SK-N-SH treated with all-trans-retinoic acid at 6 μM for 48 hours (cell line): ENCODE data around the gene DPP6.

Experiments used
- ATAC-seq: fragments of 200-7000 bp; cut with Tn5 transposase; 3 replicates; pipeline ENCODE4 v1.9.1; 2020; ENCODE audit warnings: mild to moderate bottlenecking, moderate library complexity
- ARNTL ChIP-seq: fragments of 450-650 bp; formaldehyde crosslinking; IDR thresholded peaks from 2 replicates; pipeline ENCODE4 v1.5.0; 2020; ENCODE audit warnings: low read depth, mild to moderate bottlenecking, moderate library complexity, borderline replicate concordance
- BACH2 ChIP-seq: fragments of 250-450 bp; sonication (Bioruptor Pico); IDR thresholded peaks from 2 replicates; pipeline ENCODE4 v1.9.0; 2021; ENCODE audit warnings: mild to moderate bottlenecking, borderline replicate concordance
- CREB5 ChIP-seq: fragments of 250-450 bp; sonication (Bioruptor Pico); IDR thresholded peaks from 2 replicates; pipeline ENCODE4 v1.5.1; 2020; ENCODE audit warnings: low read depth, mild to moderate bottlenecking, moderate library complexity
- CSDC2 ChIP-seq: fragments of 250-450 bp; sonication (Bioruptor Pico); IDR thresholded peaks from 2 replicates; pipeline ENCODE4 v1.5.0; 2020; ENCODE audit warnings: mild to moderate bottlenecking, moderate library complexity
- ESRRG ChIP-seq: fragments of 250-450 bp; sonication (Bioruptor Pico); IDR thresholded peaks from 2 replicates; pipeline ENCODE4 v1.6.1; 2021; ENCODE audit warnings: mild to moderate bottlenecking
- GLIS3 ChIP-seq: fragments of 250-450 bp; sonication (Bioruptor Pico); IDR thresholded peaks from 2 replicates; pipeline ENCODE4 v1.5.0; 2020; ENCODE audit warnings: mild to moderate bottlenecking, moderate library complexity
- ISL1 ChIP-seq: fragments of 250-450 bp; sonication (Bioruptor Pico); IDR thresholded peaks from 2 replicates; pipeline ENCODE4 v2.1.2; 2022; ENCODE audit warnings: mild to moderate bottlenecking, moderate library complexity
- OSR1 ChIP-seq: fragments of 250-450 bp; sonication (Bioruptor Pico); IDR thresholded peaks from 2 replicates; pipeline ENCODE4 v1.8.0; 2022; ENCODE audit warnings: moderate library complexity, mild to moderate bottlenecking, inconsistent platforms
- POU6F1 ChIP-seq: fragments of 250-450 bp; sonication (Bioruptor Pico); IDR thresholded peaks from 2 replicates; pipeline ENCODE4 v1.8.0; 2021; ENCODE audit warnings: low read depth, mild to moderate bottlenecking, moderate library complexity, borderline replicate concordance
- PPARA ChIP-seq: fragments of 250-450 bp; sonication (Bioruptor Pico); IDR thresholded peaks from 2 replicates; pipeline ENCODE4 v1.5.0; 2020; ENCODE audit warnings: mild to moderate bottlenecking, borderline replicate concordance
- RARB ChIP-seq: fragments of 250-450 bp; sonication (Bioruptor Pico); IDR thresholded peaks from 2 replicates; pipeline ENCODE4 v1.8.0; 2021; ENCODE audit warnings: mild to moderate bottlenecking, moderate library complexity
- SNAI2 ChIP-seq: fragments of 250-450 bp; sonication (Bioruptor Pico); IDR thresholded peaks from 2 replicates; pipeline ENCODE4 v1.5.0; 2020; ENCODE audit warnings: mild to moderate bottlenecking, moderate library complexity
- TCF4 ChIP-seq: fragments of 250-450 bp; sonication (Bioruptor Pico); IDR thresholded peaks from 2 replicates; pipeline ENCODE4 v1.8.0; 2021; ENCODE audit warnings: mild to moderate bottlenecking, moderate library complexity, borderline replicate concordance
- TSHZ2 ChIP-seq: fragments of 250-450 bp; sonication (Bioruptor Pico); IDR thresholded peaks from 2 replicates; pipeline ENCODE4 v1.5.0; 2020; ENCODE audit warnings: mild to moderate bottlenecking, moderate library complexity
- ZC3H10 ChIP-seq: fragments of 250-450 bp; sonication (Bioruptor Pico); IDR thresholded peaks from 2 replicates; pipeline ENCODE4 v1.5.1; 2021; ENCODE audit warnings: mild to moderate bottlenecking, moderate library complexity
- ZFP3 ChIP-seq: fragments of 250-450 bp; sonication (Bioruptor Pico); IDR thresholded peaks from 2 replicates; pipeline ENCODE4 v1.5.0; 2020; ENCODE audit warnings: mild to moderate bottlenecking, moderate library complexity
- ZNF565 ChIP-seq: fragments of 450-650 bp; formaldehyde crosslinking; conservative IDR thresholded peaks from 2 replicates; pipeline ENCODE4 v1.5.0; 2020; ENCODE audit warnings: low read depth, mild to moderate bottlenecking, moderate library complexity
- TF ChIP-seq, protein P1 (sequence below): fragments of 250-450 bp; sonication (Bioruptor Pico); IDR thresholded peaks from 2 replicates; pipeline ENCODE4 v1.5.1; 2021; ENCODE audit warnings: mild to moderate bottlenecking, moderate library complexity
- TF ChIP-seq, protein P2 (sequence below): fragments of 250-450 bp; sonication (Bioruptor Pico); IDR thresholded peaks from 2 replicates; pipeline ENCODE4 v1.8.0; 2020; ENCODE audit warnings: mild to moderate bottlenecking, moderate library complexity, borderline replicate concordance

The DPP6 gene

DNA sequence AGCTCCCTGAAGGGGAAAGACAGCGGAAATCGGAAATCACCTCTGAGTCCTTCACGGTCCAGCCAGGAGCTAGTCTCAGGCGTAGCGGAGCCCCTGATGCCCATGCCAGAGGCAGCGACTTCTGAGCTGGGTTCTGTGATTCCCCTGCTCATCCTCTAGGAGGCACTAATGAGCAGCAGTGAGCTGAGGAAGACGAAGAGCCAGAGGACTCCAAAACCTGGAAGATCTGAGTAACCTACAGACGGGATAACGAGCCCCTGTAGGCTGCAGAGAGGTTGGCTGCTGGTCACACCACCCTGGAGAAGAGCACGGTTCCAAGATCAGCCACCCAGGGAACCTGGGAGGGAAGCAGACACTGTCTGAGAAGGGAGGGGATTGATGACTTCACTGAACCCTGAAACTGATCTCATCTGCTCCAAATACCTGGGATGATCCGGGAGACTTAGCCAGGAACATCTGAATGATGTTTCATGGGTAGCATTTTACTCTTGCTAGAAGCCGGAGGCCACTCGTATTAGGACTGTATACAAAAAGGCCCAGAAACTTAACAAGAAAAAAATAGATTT lies 646.6 kb downstream of the DPP6 start:
- no peak for ATAC-seq
- TF ChIP-seq ARNTL (no peak), PPARA (CRISPR knock-in tag) (no peak), GLIS3 (CRISPR knock-in tag) (no peak), ZC3H10 (CRISPR knock-in tag) (no peak), BACH2 (no peak), RARB (no peak), POU6F1 (CRISPR knock-in tag) (no peak), ZNF565 (CRISPR knock-in tag) (no peak), CREB5 (CRISPR knock-in tag) (no peak), TSHZ2 (no peak), SNAI2 (no peak), ZFP3 (CRISPR knock-in tag) (no peak), OSR1 (CRISPR knock-in tag) (no peak), TCF4 (CRISPR knock-in tag) (no peak), CSDC2 (CRISPR knock-in tag) (no peak)
- TF ChIP-seq, protein P1, sequence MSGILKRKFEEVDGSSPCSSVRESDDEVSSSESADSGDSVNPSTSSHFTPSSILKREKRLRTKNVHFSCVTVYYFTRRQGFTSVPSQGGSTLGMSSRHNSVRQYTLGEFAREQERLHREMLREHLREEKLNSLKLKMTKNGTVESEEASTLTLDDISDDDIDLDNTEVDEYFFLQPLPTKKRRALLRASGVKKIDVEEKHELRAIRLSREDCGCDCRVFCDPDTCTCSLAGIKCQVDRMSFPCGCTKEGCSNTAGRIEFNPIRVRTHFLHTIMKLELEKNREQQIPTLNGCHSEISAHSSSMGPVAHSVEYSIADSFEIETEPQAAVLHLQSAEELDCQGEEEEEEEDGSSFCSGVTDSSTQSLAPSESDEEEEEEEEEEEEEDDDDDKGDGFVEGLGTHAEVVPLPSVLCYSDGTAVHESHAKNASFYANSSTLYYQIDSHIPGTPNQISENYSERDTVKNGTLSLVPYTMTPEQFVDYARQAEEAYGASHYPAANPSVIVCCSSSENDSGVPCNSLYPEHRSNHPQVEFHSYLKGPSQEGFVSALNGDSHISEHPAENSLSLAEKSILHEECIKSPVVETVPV (CRISPR knock-in tag), result no peak
- TF ChIP-seq, protein P2, sequence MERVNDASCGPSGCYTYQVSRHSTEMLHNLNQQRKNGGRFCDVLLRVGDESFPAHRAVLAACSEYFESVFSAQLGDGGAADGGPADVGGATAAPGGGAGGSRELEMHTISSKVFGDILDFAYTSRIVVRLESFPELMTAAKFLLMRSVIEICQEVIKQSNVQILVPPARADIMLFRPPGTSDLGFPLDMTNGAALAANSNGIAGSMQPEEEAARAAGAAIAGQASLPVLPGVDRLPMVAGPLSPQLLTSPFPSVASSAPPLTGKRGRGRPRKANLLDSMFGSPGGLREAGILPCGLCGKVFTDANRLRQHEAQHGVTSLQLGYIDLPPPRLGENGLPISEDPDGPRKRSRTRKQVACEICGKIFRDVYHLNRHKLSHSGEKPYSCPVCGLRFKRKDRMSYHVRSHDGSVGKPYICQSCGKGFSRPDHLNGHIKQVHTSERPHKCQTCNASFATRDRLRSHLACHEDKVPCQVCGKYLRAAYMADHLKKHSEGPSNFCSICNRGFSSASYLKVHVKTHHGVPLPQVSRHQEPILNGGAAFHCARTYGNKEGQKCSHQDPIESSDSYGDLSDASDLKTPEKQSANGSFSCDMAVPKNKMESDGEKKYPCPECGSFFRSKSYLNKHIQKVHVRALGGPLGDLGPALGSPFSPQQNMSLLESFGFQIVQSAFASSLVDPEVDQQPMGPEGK (CRISPR knock-in tag), result no peak

DNA sequence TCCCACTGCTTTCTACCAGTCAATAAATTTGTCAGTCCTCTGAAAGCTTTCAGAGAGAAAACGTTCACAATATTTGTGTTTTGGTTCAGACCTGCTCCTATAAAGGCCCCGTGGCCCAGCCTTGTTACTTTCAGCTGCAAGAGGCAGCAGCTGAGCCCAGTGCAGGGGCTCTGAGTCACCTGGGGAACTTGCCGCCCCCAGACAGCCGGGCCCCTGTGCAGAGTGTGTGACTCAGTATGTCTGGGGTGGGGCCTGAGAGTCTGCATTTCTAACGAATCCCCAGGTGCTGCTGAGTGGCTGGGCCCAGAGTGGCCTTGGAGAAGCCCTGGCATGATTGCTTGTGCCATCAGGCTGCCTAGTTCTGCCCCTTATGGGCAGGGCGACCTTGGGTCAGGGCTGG lies 647.2 kb downstream of the DPP6 start:
- ATAC-seq, result no peak
- TF ChIP-seq ESRRG (CRISPR knock-in tag) (no peak), BACH2 (no peak)
- TF ChIP-seq, all 23 proteins: peak for 0

GRCh38 chr7:154709840-154710520 lies 657.8 kb downstream of the DPP6 start:
- TF ChIP-seq BACH2, result no peak
- TF ChIP-seq RARB, result no peak
- no peak for TF ChIP-seq POU6F1 (CRISPR knock-in tag)
- TF ChIP-seq ISL1 (CRISPR knock-in tag), result no peak
- TF ChIP-seq, protein P1 (CRISPR knock-in tag), result no peak
- TF ChIP-seq OSR1 (CRISPR knock-in tag), result no peak
- ATAC-seq, result no peak
